NT2/D1 (cell line): ENCODE data around the gene SLC35E1.
A peak's percentile ranks its signal among the peaks of the same experiment; 100 is the strongest.

Experiments used
- DNase-seq: peaks from one replicate; pipeline ENCODE4 v3.0.0-alpha.2; 2011; ENCODE audit warnings: low read depth, low spot score
- H3K27me3 ChIP-seq: 2 replicates; pipeline ENCODE4 v1.6.0; 2011; ENCODE audit warnings: mild to moderate bottlenecking; ENCODE audit not compliant: insufficient read length, insufficient read depth
- H3K36me3 ChIP-seq: 2 replicates; pipeline ENCODE4 v1.6.1; 2011; ENCODE audit warnings: mild to moderate bottlenecking, low read length, mixed read lengths; ENCODE audit not compliant: insufficient read depth, insufficient read length
- H3K4me1 ChIP-seq: 2 replicates; pipeline ENCODE4 v1.5.1; 2011; ENCODE audit not compliant: insufficient read depth, insufficient read length
- H3K4me3 ChIP-seq: 2 replicates; pipeline ENCODE4 v1.5.1; 2011; ENCODE audit warnings: low read depth; ENCODE audit not compliant: insufficient read length
- H3K9ac ChIP-seq: 2 replicates; pipeline ENCODE4 v1.6.0; 2011; ENCODE audit warnings: low read depth; ENCODE audit not compliant: insufficient read length
- H3K9me3 ChIP-seq: 2 replicates; pipeline ENCODE4 v1.5.1; 2011; ENCODE audit warnings: mild to moderate bottlenecking, low read length; ENCODE audit not compliant: insufficient read depth
- SUZ12 ChIP-seq: IDR thresholded peaks from 2 replicates; pipeline ENCODE4 v1.6.1; 2011; ENCODE audit not compliant: insufficient read length, insufficient read depth; ENCODE audit errors: extremely low read depth
- YY1 ChIP-seq: IDR thresholded peaks from 2 replicates; pipeline ENCODE4 v1.6.1; 2011; ENCODE audit not compliant: insufficient read length, insufficient read depth
- ZNF274 ChIP-seq: IDR thresholded peaks from 2 replicates; pipeline ENCODE4 v1.6.1; 2011; ENCODE audit warnings: mild to moderate bottlenecking, low read depth, low read length

SLC35E1 gene

GRCh38 chr19:16577531-16577985 lies 5.3 kb upstream of the SLC35E1 start:
- peaks cover 15% of the 10 kb centered on the region for H3K4me1 ChIP-seq
- no peaks in the 10 kb centered on the region for H3K27me3 ChIP-seq
- H3K4me3 ChIP-seq = no peak overlapping the region
- H3K9ac ChIP-seq = no peak overlapping the region
- no peak for TF ChIP-seq ZNF274
- no peak for TF ChIP-seq SUZ12
- no peak for TF ChIP-seq YY1
- H3K9me3 ChIP-seq = no peaks in the 10 kb centered on the region
- H3K36me3 ChIP-seq = peaks cover 79% of the 10 kb centered on the region
- DNase-seq = no peak

GRCh38 chr19:16576690-16577530 lies 4.7 kb upstream of the SLC35E1 start:
- Histone ChIP-seq H3K36me3 (peaks cover 75% of the 10 kb centered on the region), H3K4me1 (peaks cover 10% of the 10 kb centered on the region)

GRCh38 chr19:16575861-16576689 lies 3.9 kb upstream of the SLC35E1 start:
- Histone ChIP-seq H3K36me3 (peaks cover 71% of the 10 kb centered on the region), H3K9ac (peak overlapping the region; percentile 6), H3K27me3 (no peaks in the 10 kb centered on the region), H3K9me3 (no peaks in the 10 kb centered on the region), H3K4me1 (peaks cover 9% of the 10 kb centered on the region), H3K4me3 (no peak overlapping the region)
- DNase-seq = no peak
- no peak for TF ChIP-seq ZNF274
- no peak for TF ChIP-seq SUZ12
- TF ChIP-seq YY1 = no peak

More at GRCh38 chr19:16576690-16577530, 4.7 kb upstream of the SLC35E1 start:
- H3K9me3 ChIP-seq = no peaks in the 10 kb centered on the region
- DNase-seq = no peak
- H3K9ac ChIP-seq = no peak overlapping the region
- TF ChIP-seq YY1 = no peak
- no peak for TF ChIP-seq SUZ12
- TF ChIP-seq ZNF274 = no peak
- H3K27me3 ChIP-seq = no peaks in the 10 kb centered on the region
- no peak overlapping the region for H3K4me3 ChIP-seq

GRCh38 chr19:16575282-16575681 lies 3.1 kb upstream of the SLC35E1 start:
- peak overlapping the region; percentile 34 for H3K9ac ChIP-seq
- H3K4me1 ChIP-seq = peaks cover 10% of the 10 kb centered on the region
- no peaks in the 10 kb centered on the region for H3K9me3 ChIP-seq
- H3K4me3 ChIP-seq = no peak overlapping the region
- H3K27me3 ChIP-seq = no peaks in the 10 kb centered on the region
- peaks cover 72% of the 10 kb centered on the region for H3K36me3 ChIP-seq
- no peak for TF ChIP-seq ZNF274
- TF ChIP-seq SUZ12 = no peak
- TF ChIP-seq YY1 = no peak
- DNase-seq = no peak

- no peak overlapping the region for H3K9ac ChIP-seq
- H3K4me3 ChIP-seq = no peak overlapping the region
- no peaks in the 10 kb centered on the region for H3K9me3 ChIP-seq
- H3K36me3 ChIP-seq = peaks cover 75% of the 10 kb centered on the region
- no peaks in the 10 kb centered on the region for H3K27me3 ChIP-seq
- peaks cover 18% of the 10 kb centered on the region for H3K4me1 ChIP-seq
- no peak for DNase-seq
- TF ChIP-seq SUZ12 (no peak), YY1 (no peak), ZNF274 (no peak)
Observed at GRCh38 chr19:16573925-16574324, 1.7 kb upstream of the SLC35E1 start.

GRCh38 chr19:16573296-16573695 lies 1.1 kb upstream of the SLC35E1 start:
- H3K4me3 ChIP-seq = peak overlapping the region; percentile 86
- H3K9ac ChIP-seq = peak overlapping the region; percentile 93
- no peak for DNase-seq
- H3K4me1 ChIP-seq = peaks cover 18% of the 10 kb centered on the region
- no peaks in the 10 kb centered on the region for H3K9me3 ChIP-seq
- H3K36me3 ChIP-seq = peaks cover 71% of the 10 kb centered on the region
- H3K27me3 ChIP-seq = no peaks in the 10 kb centered on the region
- TF ChIP-seq SUZ12 (no peak), YY1 (no peak), ZNF274 (no peak)
